ENCODE measurements around the gene OSTM1. TPM values are rescaled to one million over a fixed set of nuclear protein-coding genes. Genes with fewer than 3 reads are reported as not detected.

The OSTM1 gene
- total RNA-seq, 4 donors from 2014 or later: 48.2 to 74.4 (median 61.2) TPM

- TF ChIP-seq EP300 (IDR thresholded peaks at IDR 0.05): no peak
- TF ChIP-seq, protein P1, sequence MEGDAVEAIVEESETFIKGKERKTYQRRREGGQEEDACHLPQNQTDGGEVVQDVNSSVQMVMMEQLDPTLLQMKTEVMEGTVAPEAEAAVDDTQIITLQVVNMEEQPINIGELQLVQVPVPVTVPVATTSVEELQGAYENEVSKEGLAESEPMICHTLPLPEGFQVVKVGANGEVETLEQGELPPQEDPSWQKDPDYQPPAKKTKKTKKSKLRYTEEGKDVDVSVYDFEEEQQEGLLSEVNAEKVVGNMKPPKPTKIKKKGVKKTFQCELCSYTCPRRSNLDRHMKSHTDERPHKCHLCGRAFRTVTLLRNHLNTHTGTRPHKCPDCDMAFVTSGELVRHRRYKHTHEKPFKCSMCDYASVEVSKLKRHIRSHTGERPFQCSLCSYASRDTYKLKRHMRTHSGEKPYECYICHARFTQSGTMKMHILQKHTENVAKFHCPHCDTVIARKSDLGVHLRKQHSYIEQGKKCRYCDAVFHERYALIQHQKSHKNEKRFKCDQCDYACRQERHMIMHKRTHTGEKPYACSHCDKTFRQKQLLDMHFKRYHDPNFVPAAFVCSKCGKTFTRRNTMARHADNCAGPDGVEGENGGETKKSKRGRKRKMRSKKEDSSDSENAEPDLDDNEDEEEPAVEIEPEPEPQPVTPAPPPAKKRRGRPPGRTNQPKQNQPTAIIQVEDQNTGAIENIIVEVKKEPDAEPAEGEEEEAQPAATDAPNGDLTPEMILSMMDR (IDR thresholded peaks at IDR 0.05): no peak
- TF ChIP-seq POLR2AphosphoS5 (IDR thresholded peaks at IDR 0.05): no peak
- TF ChIP-seq POLR2A (IDR thresholded peaks at IDR 0.05; ENCODE audit: low read depth): no peak
Measured at GRCh38 chr6:107999341-107999740, 75.2 kb downstream of the OSTM1 start.

GRCh38 chr6:107991772-107992550 is 82.6 kb downstream of the OSTM1 start:
- intact Hi-C loops (cut with DNase I): no loop called here

More at GRCh38 chr6:107999341-107999740, 75.2 kb downstream of the OSTM1 start:
- intact Hi-C loops (cut with DNase I): no loop called here
- peaks cover 0 to 5% (median 0%) of the 10 kb centered on the region in 4 donors for H3K4me1 ChIP-seq
- H3K4me3 ChIP-seq: no peak overlapping the region
- no peak for DNase-seq (ENCODE audit: extremely low spot score)
- no peak overlapping the region for H3K27ac ChIP-seq (replicated peaks in 1 of 4)
- no peaks in the 10 kb centered on the region for H3K27me3 ChIP-seq
- no peaks in the 10 kb centered on the region for H3K9me3 ChIP-seq
- no peaks in the 10 kb centered on the region for H3K36me3 ChIP-seq

More at GRCh38 chr6:107991772-107992550, 82.6 kb downstream of the OSTM1 start:
- H3K36me3 ChIP-seq: no peaks in the 10 kb centered on the region
- no peak overlapping the region for H3K4me3 ChIP-seq
- no peak overlapping the region for H3K27ac ChIP-seq (replicated peaks in 1 of 4)
- no peak for DNase-seq (ENCODE audit: extremely low spot score)
- H3K4me1 ChIP-seq: no peaks in the 10 kb centered on the region
- no peaks in the 10 kb centered on the region for H3K9me3 ChIP-seq
- H3K27me3 ChIP-seq: peaks cover 0 to 4% (median 0%) of the 10 kb centered on the region in 4 donors
- TF ChIP-seq, protein P1 (IDR thresholded peaks at IDR 0.05): no peak
- no peak for TF ChIP-seq POLR2A (IDR thresholded peaks at IDR 0.05; ENCODE audit: low read depth)
- no peak for TF ChIP-seq EP300 (IDR thresholded peaks at IDR 0.05)
- no peak for TF ChIP-seq POLR2AphosphoS5 (IDR thresholded peaks at IDR 0.05)
- 92% methylated on average over 9 of the region's 9 CpGs for WGBS

Small RNA genes within 50 kb of the gene (small RNA-seq; reads per million reads assigned to genes)
- gene RF00019: 0 reads per million in 3 donors

Other genes with a start within 250 kb of the OSTM1 start
- 10 to 100 TPM; 24.2 to 44.9 (median 37.2) TPM for gene SEC63, start 116.5 kb downstream of the OSTM1 start, total RNA-seq
- not detected for gene NR2E1, start 91.3 kb upstream of the OSTM1 start, total RNA-seq
- 100 to 1,000 TPM; 148 to 176 (median 151) TPM for gene SNX3, start 186.3 kb upstream of the OSTM1 start, total RNA-seq
- gene AFG1L, start 220.3 kb upstream of the OSTM1 start, total RNA-seq: 1 to 10 TPM; 1.5 to 5.4 (median 3.3) TPM